HG03354 (cell line): ENCODE data around the gene KLRC4.
"Not testable (repeated sequence)": the region's sequence is repeated elsewhere in the genome, so short reads cannot be mapped to it uniquely, and the experiment has no call there.

ENCODE experiments used
- ATAC-seq: cut with Tn5 transposase; IDR thresholded peaks from one replicate; pipeline ENCODE4 v1.9.1; 2021; ENCODE audit warnings: mild to moderate bottlenecking; ENCODE audit not compliant: unreplicated experiment, poor library complexity, severe bottlenecking

Gene KLRC4

GRCh38 chr12:10400829-10401228 lies 8.7 kb downstream of the KLRC4 start:
- no peak for ATAC-seq

DNA sequence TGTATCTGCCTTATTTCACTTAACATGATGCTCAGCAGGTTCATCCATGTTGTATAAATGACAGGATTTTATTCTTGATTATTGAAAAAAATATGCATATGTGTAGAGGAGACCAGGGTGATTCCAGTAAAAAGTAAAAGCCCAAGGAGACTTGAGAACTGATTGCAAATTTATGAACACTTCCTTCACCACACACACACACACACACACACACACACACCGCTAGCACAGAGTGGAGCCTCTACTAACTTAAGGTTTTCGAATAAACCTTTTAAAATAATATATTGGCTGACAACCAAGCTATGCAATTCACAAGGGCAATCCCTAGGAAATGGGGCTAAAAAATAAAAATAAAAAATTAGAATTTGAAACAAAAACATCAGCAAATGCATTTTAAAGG lies 11.4 kb downstream of the KLRC4 start:
- no peak for ATAC-seq

DNA sequence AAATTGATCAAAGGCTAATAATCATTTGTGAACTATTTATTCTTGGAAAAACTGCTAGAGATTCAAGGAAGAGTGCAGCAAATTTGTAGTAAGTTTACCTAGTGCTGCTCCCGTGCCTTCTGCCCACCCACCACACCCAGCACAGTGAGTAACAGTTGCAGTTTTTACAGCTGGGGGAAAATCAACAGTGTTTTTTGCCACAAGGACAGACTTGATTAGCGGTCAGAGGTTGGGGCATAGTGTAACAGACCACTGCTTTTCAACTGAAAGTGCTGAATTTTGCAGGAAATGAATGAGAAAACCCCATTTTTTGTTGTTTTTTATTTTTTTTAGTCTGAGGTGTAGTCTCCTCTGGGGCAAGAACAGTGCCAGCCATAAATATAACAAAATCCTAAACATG lies 12.3 kb downstream of the KLRC4 start:
- no peak for ATAC-seq

DNA sequence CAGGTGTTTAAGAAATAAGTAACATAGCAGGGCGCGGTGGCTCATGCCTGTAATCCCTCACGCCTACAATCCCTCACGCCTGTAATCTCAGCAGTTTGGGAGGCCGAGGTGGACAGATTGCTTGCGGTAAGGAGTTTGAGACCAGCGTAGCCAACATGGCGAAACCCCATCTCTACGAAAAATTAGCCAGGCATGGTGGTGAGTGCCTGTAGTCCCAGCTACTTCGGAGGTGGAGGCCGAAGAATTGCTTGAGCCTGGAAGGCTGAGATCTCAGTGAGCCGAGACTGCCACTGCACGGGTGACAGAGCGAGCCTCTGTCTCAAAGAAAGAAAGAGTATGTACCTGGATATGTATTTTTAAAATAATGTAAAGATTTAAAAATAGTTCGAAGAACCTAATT lies 13.4 kb downstream of the KLRC4 start:
- ATAC-seq: not testable (repeated sequence)

- peak; percentile 89 for ATAC-seq
Measured at GRCh38 chr12:10395390-10395998, 14.1 kb downstream of the KLRC4 start.

DNA sequence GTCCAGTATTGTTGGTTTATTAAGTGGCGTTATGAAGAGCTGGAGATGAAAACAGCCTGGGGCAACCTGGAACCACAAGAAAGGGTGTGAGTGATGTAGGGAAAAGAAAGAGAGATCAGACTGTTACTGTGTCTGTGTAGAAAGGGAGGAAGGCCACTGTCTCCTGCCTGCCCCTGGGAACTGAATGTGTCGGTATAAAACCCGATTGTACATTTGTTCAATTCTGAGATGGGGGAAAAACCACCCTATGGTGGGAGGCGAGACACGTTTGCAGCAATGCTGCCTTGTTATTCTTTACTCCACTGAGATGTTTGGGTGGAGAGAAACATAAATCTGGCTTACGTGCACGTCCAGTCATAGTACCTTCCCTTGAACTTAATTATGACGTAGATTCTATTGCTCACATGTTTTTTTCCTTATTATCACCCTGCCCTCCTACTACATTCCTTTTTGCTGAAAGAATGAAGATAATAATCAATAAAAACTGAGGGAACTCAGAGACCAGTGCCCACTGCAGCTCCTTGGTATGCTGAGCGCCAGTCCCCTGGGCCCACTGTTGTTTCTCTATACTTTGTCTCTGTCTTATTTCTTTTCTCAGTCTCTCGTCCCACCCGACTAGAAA lies 14.9 kb downstream of the KLRC4 start:
- ATAC-seq: not testable (repeated sequence)

DNA sequence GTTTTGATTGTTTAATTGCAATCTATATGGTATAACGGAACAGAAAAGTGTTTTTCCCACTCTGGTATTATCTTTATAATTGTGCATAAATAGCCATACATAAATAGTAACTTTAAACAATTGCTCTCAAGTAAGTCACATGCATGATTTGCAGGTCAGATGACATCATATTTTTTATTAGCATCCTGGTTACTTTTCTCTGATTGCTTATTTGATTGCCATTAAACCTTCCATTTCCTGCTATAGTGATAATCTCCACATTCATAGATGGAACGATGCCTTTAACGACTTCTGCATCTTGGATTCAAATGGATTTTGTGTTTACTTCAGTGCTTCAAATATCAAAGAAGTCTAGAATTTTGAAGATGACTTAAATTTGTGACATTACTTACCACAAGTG lies 16.3 kb downstream of the KLRC4 start:
- no peak for ATAC-seq

- peak; percentile 75 for ATAC-seq
Measured at GRCh38 chr12:10392394-10392930, 17.1 kb downstream of the KLRC4 start.

DNA sequence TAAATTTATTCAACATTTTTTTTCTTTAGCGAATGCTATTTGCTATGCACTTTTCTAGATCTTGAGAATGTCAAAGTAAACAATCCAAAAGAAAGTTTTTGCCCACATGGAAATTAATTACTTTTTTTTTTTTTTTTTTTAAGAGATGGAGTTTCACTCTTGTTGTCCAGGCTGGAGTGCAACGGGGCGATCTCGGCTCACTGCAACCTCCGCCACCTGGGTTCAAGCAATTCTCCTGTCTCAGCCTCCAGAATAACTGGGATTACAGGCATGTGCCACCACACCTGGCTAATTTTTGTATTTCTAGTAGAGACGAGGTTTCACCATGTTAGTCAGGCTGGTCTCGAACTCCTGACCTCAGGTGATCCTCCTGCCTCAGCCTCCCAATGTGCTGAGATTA lies 18.6 kb downstream of the KLRC4 start:
- ATAC-seq: not testable (repeated sequence)

GRCh38 chr12:10389904-10390303 lies 19.7 kb downstream of the KLRC4 start, which contains the start of gene KLRK1:
Gene KLRK1 (minus strand): TSS chr12:10390041. CDS start chr12:10388810, 1,231 bp downstream.
- ATAC-seq: no peak

DNA sequence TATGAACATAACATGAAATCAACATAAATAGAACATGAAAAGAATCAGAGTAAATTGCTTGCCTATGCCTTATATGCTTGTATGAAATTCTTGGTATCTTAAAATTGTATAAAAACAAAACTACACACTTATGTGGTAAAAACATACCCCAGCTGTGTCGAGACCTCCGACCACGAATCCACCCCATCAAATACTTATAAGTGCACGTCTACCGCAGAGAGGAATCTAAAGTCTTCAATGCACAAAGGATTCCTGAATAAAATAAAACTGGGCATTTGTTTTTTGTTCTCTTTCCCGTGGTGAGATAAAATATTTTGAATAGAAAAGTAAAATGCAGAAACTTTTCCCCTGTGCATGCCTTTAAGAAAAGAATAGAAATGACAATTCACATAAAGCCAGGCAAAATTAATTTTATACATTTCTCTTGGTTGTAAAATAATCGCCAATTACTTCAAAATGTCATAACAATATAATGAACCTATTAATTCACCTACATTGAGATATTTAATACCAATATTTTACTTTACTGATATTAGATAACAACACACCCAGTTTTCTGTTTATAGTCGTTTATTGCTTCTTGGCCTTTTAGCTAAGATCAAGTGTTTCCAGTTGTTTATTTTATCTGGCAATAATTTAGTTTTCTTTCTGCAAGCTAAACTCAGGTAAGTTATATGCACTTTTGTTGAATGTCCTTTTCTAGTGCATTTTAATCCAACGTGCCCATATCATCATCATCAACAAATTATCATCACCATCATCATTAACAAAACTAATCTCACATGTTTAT lies 20.7 kb downstream of the KLRC4 start:
- ATAC-seq: no peak

DNA sequence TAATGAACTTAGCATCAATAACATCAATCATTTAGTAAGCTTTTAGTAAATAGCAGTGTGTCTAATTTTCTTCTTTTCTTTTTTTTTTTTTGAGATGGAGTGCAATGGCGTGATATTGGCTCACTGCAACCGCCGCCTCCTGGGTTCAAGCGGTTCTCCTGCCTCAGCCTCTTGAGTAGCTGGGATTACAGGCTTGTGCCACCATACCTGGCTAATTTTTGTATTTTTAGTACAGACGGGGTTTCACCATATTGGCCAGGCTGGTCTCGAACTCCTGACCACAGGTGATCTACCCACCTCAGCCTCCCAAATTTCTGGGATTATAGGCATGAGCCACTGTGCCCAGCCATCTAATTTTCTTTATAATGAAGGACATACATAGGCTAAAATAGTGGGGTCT lies 22.1 kb downstream of the KLRC4 start:
- not testable (repeated sequence) for ATAC-seq

GRCh38 chr12:10386857-10387256 lies 22.7 kb downstream of the KLRC4 start:
- no peak for ATAC-seq

DNA sequence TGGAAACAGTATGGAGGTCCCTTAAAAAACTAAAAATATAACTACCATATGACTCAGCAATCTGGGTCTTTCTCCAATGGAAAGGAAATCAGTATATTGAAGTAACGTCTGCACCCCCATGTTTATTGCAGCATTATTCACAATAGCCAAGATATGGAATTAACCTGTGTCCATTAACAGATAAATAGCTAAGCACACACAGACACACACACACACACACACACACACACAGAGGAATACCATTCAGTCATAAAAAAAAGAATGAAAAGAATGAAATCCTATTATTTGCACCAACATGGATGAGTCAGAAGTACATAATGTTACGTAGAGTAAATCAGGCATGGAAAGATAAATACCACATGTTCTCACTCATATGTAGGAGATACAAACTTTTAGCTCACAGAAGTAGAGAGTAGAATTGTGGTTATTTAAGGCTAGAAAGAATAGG lies 24.4 kb downstream of the KLRC4 start:
- ATAC-seq: no peak

GRCh38 chr12:10384191-10384590 lies 25.4 kb downstream of the KLRC4 start:
- ATAC-seq: no peak

DNA sequence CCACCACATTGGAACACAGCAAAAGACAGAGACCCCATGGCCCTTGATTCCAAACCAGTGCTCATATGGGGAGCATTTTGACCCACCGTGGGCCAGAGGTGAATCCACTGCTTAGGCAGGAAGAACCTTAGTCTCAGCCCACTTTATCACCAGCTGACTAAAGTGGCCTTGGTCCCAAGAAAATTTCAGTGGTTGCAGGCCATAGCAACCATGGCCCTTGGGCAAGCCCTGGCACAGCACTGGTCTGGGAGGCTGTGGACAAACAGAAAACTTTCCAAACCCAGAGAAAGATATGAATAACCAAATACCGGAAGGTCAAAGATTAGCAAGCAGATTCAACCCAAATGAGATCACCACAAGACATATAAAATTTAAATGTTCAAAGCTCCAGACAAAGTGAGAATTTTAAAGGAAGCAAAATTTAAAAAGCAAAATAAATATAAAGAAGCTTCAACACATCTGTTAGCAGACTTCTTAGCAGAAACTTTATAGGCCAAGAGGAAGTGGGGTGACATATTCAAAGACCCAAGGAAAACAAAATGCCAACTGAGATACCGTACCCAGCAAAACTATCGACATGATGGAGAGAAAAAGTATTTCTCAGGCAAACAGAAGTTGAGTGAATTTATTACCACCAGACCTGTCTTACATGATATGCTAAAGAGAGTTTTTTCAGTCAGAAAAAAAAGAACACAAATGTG lies 27.5 kb downstream of the KLRC4 start:
- ATAC-seq: no peak

DNA sequence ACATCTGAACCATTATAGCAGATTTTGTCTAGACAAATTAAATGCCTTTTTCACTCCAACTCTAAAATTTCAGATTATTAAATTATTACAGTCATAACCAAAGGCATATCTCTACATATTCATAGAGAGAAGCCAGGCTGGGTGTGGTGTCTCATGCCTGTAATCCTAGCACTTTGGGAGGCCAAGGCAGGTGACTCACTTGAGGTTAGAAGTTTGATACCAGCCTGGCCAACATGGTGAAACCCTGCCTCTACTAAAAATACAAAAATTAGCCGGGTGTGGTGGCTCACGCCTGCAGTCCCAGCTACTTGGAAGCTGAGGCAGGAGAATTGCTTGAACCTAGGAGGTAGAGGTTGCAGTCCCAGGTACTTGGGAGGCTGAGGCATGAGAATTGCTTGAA lies 30.8 kb downstream of the KLRC4 start:
- ATAC-seq: not testable (repeated sequence)

- no peak for ATAC-seq
Measured at GRCh38 chr12:10374624-10375018, 34.9 kb downstream of the KLRC4 start.

DNA sequence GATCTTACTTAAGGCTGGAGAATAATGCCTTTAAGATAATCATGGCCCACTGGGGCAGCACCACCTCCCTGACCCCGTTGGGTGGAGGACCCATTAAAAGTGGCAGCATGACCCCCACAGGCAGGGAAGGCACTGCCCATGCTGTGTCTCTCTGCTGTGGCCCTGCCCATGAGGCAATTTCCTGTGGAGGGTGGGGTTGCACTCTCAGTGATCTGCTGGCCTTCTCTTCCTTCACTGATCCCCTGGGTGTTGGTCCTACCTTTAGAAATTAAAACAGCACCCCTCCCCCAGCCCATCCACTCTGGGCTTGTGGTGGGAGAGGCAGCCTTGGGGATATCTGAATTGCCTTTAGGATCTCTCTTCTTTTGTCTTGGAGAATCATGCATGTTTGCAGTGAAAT lies 37.0 kb downstream of the KLRC4 start:
- no peak for ATAC-seq
